GM19372 (cell line): ENCODE results near the gene VAV1.
"Not testable (repeated sequence)": the region's sequence is repeated elsewhere in the genome, so short reads cannot be mapped to it uniquely, and the experiment has no call there.

Source experiments
- ATAC-seq: cut with Tn5 transposase; IDR thresholded peaks from one replicate; pipeline ENCODE4 v1.9.1; 2021; ENCODE audit warnings: mild to moderate bottlenecking, low read depth, moderate library complexity; ENCODE audit not compliant: unreplicated experiment

The VAV1 gene

GRCh38 chr19:6837525-6837924 lies 65.0 kb downstream of the VAV1 start:
- no peak for ATAC-seq

GRCh38 chr19:6838062-6838655 lies 65.7 kb downstream of the VAV1 start:
- ATAC-seq = no peak

GRCh38 chr19:6842871-6843607 lies 70.5 kb downstream of the VAV1 start:
- no peak for ATAC-seq

GRCh38 chr19:6847828-6848200 lies 75.3 kb downstream of the VAV1 start:
- no peak for ATAC-seq

- ATAC-seq = no peak
These were observed 76.5 kb downstream of the VAV1 start for GRCh38 chr19:6848986-6849385.

GRCh38 chr19:6849876-6850275 lies 77.4 kb downstream of the VAV1 start:
- no peak for ATAC-seq

GRCh38 chr19:6851359-6851758 lies 78.9 kb downstream of the VAV1 start:
- no peak for ATAC-seq

- ATAC-seq = no peak
These were observed 79.5 kb downstream of the VAV1 start for GRCh38 chr19:6852001-6852400.

- no peak for ATAC-seq
These were observed 81.4 kb downstream of the VAV1 start for GRCh38 chr19:6853868-6854267.

- no peak for ATAC-seq
These were observed 82.2 kb downstream of the VAV1 start for GRCh38 chr19:6854758-6855157.

- ATAC-seq = no peak
These were observed 84.4 kb downstream of the VAV1 start for GRCh38 chr19:6856749-6857372.

- ATAC-seq = no peak
These were observed 89.3 kb downstream of the VAV1 start for GRCh38 chr19:6861683-6862286.

GRCh38 chr19:6862673-6863078 lies 90.2 kb downstream of the VAV1 start:
- no peak for ATAC-seq

- ATAC-seq = no peak
These were observed 91.9 kb downstream of the VAV1 start for GRCh38 chr19:6864325-6864940.

- ATAC-seq = no peak
These were observed 93.3 kb downstream of the VAV1 start for GRCh38 chr19:6865849-6866248.

GRCh38 chr19:6866741-6867151 lies 94.2 kb downstream of the VAV1 start:
- no peak for ATAC-seq

- ATAC-seq = no peak
These were observed 95.8 kb downstream of the VAV1 start for GRCh38 chr19:6868351-6868750.

- not testable (repeated sequence) for ATAC-seq
These were observed 96.8 kb downstream of the VAV1 start for GRCh38 chr19:6869151-6869882.

GRCh38 chr19:6873708-6874431 lies 101.4 kb downstream of the VAV1 start:
- no peak for ATAC-seq

- no peak for ATAC-seq
These were observed 102.7 kb downstream of the VAV1 start for GRCh38 chr19:6875218-6875617.
